ENCODE data around the gene TIMM44. TPM values are rescaled to one million over a fixed set of nuclear protein-coding genes. Genes with fewer than 3 reads are reported as not detected.

Gene TIMM44
- total RNA-seq, 2 donors from 2014 or later = 47.3 to 83.4 TPM

GRCh38 chr19:7905859-7906258 is 37.6 kb downstream of the TIMM44 start:
- Histone ChIP-seq H3K9me3 (no peaks in the 10 kb centered on the region), H3K27ac (no peak overlapping the region), H3K4me3 (no peak overlapping the region), H3K36me3 (peaks cover 7 to 9% of the 10 kb centered on the region in 2 donors), H3K4me1 (replicated peaks) (peaks cover 15% of the 10 kb centered on the region), H3K27me3 (replicated peaks; ENCODE audit: insufficient read depth) (no peaks in the 10 kb centered on the region)
- WGBS = 83% methylated on average over 10 of the region's 10 CpGs
- no peak for DNase-seq (ENCODE audit: low spot score)
- intact Hi-C loops (cut with DNase I) = no loop called here
- TF ChIP-seq POLR2A (IDR thresholded peaks at IDR 0.05) = no peak

- Histone ChIP-seq H3K36me3 (peaks cover 1 to 4% of the 10 kb centered on the region in 2 donors), H3K27ac (no peak overlapping the region), H3K27me3 (replicated peaks; ENCODE audit: insufficient read depth) (no peaks in the 10 kb centered on the region), H3K4me1 (replicated peaks) (peaks cover 15% of the 10 kb centered on the region), H3K9me3 (no peaks in the 10 kb centered on the region), H3K4me3 (no peak overlapping the region)
- intact Hi-C loops (cut with DNase I) = no loop called here
- TF ChIP-seq CTCF (IDR thresholded peaks at IDR 0.05) (no peak), POLR2A (IDR thresholded peaks at IDR 0.05) (no peak), POLR2AphosphoS5 (IDR thresholded peaks at IDR 0.05) (no peak)
- DNase-seq (ENCODE audit: low spot score) = no peak
- WGBS = 62% methylated on average over 10 of the region's 10 CpGs
These were observed 38.2 kb downstream of the TIMM44 start for GRCh38 chr19:7905268-7905667.

DNA sequence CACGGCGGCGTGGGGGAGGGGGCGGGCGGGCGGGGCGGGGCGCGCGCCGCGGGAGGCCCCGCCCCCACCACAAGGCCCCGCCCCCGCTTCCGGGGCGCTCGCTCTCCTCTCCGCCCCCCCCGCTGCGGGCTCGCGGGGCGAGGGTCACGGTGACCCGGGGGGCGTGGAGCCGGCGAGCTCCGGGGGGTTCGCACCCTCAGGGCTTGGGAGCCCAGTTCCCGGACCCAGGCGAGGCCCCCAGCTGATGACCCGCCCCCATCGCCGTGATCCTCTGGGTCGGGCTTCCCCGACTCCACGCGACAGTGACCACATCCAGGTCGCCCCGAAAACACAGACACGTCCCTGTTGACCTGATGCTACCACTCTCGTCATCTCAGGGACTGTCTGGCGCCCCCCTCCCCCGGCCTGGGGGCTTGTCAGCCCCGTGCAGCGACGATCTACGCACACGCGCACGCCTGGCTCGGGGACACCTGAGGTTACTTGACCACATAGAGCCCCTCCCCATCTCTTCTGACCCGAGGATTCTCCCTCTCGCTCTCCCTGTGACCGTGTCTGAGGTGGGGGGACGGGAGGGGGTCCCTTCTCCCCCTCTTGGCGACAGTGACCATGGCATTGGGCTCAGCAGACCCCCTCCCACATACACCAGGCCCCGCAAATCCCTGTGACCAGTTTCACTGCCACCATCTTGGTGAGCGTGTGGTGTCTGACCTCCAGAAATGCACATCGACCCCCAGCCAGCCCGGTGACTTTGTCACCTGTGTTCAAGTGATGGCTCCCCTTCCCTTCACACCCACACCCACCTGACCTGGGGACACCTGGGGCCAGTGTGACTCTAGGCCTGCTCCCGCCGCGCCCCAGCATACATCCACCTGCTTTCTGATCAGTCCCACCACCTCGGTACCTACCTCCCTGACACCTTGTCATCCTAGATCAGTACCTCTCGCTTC is 39.1 kb downstream of the TIMM44 start:
- Histone ChIP-seq H3K27me3 (replicated peaks; ENCODE audit: insufficient read depth) (no peaks in the 10 kb centered on the region), H3K9me3 (no peaks in the 10 kb centered on the region), H3K4me1 (replicated peaks) (peaks cover 15% of the 10 kb centered on the region), H3K27ac (peak overlapping the region; percentile 83 to 93), H3K36me3 (no peaks in the 10 kb centered on the region), H3K4me3 (peak overlapping the region; percentile 90 to 95)
- no peak for DNase-seq (ENCODE audit: low spot score)
- 10% methylated on average over 54 of the region's 68 CpGs for WGBS
- intact Hi-C loops (cut with DNase I) = loop anchor here (5.0 kb wide), 1 partner anchor 72 kb away; the partner anchor contains the start of gene EVI5L
- TF ChIP-seq POLR2A (IDR thresholded peaks at IDR 0.05) (no peak), CTCF (IDR thresholded peaks at IDR 0.05) (no peak), POLR2AphosphoS5 (IDR thresholded peaks at IDR 0.05) (no peak)

- Histone ChIP-seq H3K27me3 (replicated peaks; ENCODE audit: insufficient read depth) (no peaks in the 10 kb centered on the region), H3K27ac (peak within 1 kb of the TSS; percentile 88 to 93), H3K36me3 (no peaks in the 10 kb centered on the region), H3K4me3 (peak within 1 kb of the TSS; percentile 90 to 95), H3K4me1 (replicated peaks) (peaks cover 15% of the 10 kb centered on the region), H3K9me3 (no peaks in the 10 kb centered on the region)
- peak; percentile 23 to 98 (median 91) for TF ChIP-seq CTCF (IDR thresholded peaks at IDR 0.05)
- TF ChIP-seq POLR2AphosphoS5 (IDR thresholded peaks at IDR 0.05) = peak; percentile 100
- peak; percentile 84 for TF ChIP-seq POLR2A (IDR thresholded peaks at IDR 0.05)
- intact Hi-C loops (cut with DNase I) = loop anchor here (5.0 kb wide), 1 partner anchor 71 kb away; the partner anchor contains the start of gene EVI5L
- DNase-seq (ENCODE audit: low spot score) = peak; percentile 99
- under 1% methylated on average over 74 of the region's 89 CpGs for WGBS
These were observed 40.0 kb downstream of the TIMM44 start, which contains the start of gene MAP2K7 for GRCh38 chr19:7903244-7904073. MAP2K7 (plus strand) TSS chr19:7903877; CDS start chr19:7903945, 68 bp downstream.

GRCh38 chr19:7902796-7903243 is 40.6 kb downstream of the TIMM44 start:
- Histone ChIP-seq H3K4me1 (replicated peaks) (peaks cover 15% of the 10 kb centered on the region), H3K9me3 (no peaks in the 10 kb centered on the region), H3K4me3 (peak overlapping the region; percentile 40 to 95), H3K36me3 (no peaks in the 10 kb centered on the region), H3K27ac (peak overlapping the region; percentile 88 to 93), H3K27me3 (replicated peaks; ENCODE audit: insufficient read depth) (no peaks in the 10 kb centered on the region)
- 11% methylated on average over 17 of the region's 20 CpGs for WGBS
- intact Hi-C loops (cut with DNase I) = loop anchor here (5.0 kb wide), 1 partner anchor 71 kb away; the partner anchor contains the start of gene EVI5L
- DNase-seq (ENCODE audit: low spot score) = no peak
- TF ChIP-seq POLR2AphosphoS5 (IDR thresholded peaks at IDR 0.05) (no peak), CTCF (IDR thresholded peaks at IDR 0.05) (no peak), POLR2A (IDR thresholded peaks at IDR 0.05) (no peak)
